Measurements from ENCODE around the gene CHN2.

Gene CHN2

GRCh38 chr7:29304756-29305155 lies 110.2 kb downstream of the CHN2 start:
- DNase-seq (ENCODE audit: low read depth), result no peak
- TF ChIP-seq, protein P1, sequence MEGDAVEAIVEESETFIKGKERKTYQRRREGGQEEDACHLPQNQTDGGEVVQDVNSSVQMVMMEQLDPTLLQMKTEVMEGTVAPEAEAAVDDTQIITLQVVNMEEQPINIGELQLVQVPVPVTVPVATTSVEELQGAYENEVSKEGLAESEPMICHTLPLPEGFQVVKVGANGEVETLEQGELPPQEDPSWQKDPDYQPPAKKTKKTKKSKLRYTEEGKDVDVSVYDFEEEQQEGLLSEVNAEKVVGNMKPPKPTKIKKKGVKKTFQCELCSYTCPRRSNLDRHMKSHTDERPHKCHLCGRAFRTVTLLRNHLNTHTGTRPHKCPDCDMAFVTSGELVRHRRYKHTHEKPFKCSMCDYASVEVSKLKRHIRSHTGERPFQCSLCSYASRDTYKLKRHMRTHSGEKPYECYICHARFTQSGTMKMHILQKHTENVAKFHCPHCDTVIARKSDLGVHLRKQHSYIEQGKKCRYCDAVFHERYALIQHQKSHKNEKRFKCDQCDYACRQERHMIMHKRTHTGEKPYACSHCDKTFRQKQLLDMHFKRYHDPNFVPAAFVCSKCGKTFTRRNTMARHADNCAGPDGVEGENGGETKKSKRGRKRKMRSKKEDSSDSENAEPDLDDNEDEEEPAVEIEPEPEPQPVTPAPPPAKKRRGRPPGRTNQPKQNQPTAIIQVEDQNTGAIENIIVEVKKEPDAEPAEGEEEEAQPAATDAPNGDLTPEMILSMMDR (IDR thresholded peaks at IDR 0.05; ENCODE audit: control insufficient read depth, insufficient read depth, low read depth, low read length, missing control alignments), result no peak
- no peak overlapping the region for H3K4me3 ChIP-seq (ENCODE audit: control insufficient read depth, low read depth, low read length)

GRCh38 chr7:29306319-29306991 lies 111.9 kb downstream of the CHN2 start:
- no peak for DNase-seq (ENCODE audit: low read depth)
- TF ChIP-seq, protein P1 (IDR thresholded peaks at IDR 0.05; ENCODE audit: control insufficient read depth, insufficient read depth, low read depth, low read length, missing control alignments), result no peak
- no peak overlapping the region for H3K4me3 ChIP-seq (ENCODE audit: control insufficient read depth, low read depth, low read length)

DNA sequence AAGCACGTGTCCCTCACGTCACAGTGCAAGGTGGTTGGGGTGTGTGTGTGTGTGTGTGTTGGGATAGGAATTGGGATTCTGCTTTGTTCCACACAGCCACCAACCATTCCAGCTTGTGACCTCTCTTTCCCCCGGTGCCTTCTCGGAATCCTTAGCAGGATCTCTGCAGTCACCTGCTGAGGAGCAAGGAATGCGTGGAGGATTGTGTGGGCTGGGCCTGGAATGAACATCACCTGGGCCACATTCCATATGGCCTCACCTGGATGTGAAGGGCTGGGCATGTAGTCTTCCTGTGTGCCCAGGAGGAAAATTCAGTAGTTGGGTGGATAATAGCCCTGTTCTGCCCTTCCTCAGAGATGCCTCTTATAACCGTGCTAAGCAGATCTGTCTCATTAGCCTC lies 113.8 kb downstream of the CHN2 start:
- TF ChIP-seq, protein P1 (IDR thresholded peaks at IDR 0.05; ENCODE audit: control insufficient read depth, insufficient read depth, low read depth, low read length, missing control alignments), result no peak
- DNase-seq (ENCODE audit: low read depth), result no peak
- no peak overlapping the region for H3K4me3 ChIP-seq (ENCODE audit: control insufficient read depth, low read depth, low read length)

DNA sequence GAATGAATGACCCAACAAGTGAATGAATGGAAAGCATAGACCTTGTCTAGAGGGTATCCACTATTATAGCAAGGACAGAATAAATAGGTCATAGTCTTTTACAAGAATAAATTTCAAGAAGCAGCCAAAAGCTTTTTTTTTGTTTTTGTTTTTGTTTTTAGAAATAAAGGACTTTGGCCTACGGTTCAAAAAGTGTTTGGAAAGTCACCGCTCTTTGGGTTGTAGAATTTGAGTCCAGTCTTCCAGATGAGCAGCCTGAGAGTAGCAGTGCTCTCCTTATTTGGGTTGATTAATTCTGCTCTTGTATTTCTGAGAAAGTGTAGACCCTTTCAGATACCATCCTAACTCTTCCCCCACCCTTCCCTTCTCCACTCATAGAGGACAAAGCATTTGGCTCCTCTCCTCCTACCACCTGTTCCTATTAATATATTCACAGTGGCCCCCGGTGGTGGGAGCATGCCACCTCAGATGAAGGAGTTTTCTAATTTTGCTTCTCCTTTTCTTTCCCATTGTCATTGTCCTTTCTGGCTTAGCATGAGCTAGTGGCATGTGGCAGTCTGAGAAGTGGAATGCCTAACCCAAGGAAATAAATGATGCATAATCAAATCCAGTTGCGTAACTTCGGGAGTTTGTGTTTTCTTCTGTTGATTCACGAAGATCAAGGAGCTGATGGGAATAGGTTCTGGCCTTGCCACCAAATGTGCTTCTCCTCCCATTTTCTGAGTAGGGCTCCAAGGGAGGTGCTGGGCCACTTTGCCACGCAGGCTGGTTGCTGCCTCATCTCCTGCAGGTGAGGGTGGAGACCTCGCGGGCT lies 114.7 kb downstream of the CHN2 start:
- no peak for DNase-seq (ENCODE audit: low read depth)
- H3K4me3 ChIP-seq (ENCODE audit: control insufficient read depth, low read depth, low read length), result no peak overlapping the region
- TF ChIP-seq, protein P1 (IDR thresholded peaks at IDR 0.05; ENCODE audit: control insufficient read depth, insufficient read depth, low read depth, low read length, missing control alignments), result no peak

DNA sequence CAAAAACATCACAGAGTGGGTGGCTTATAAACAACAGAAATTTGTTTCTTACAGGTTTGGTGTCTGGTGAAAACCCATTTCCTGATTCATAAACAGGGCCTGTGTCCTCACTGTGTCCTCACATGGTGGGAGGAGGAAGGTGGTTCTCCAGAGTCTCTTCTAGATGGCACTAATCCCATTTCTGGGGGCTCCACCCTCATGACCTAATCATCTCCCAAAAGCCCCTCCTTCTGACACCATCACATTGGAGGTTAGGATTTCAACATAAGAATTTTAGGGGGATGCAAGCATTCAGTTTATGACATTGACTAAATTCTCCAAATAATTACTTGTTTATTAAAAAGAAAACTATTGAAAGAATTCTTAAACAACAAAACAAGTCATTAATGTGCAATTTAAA lies 116.0 kb downstream of the CHN2 start:
- no peak for DNase-seq (ENCODE audit: low read depth)
- TF ChIP-seq, protein P1 (IDR thresholded peaks at IDR 0.05; ENCODE audit: control insufficient read depth, insufficient read depth, low read depth, low read length, missing control alignments), result no peak
- H3K4me3 ChIP-seq (ENCODE audit: control insufficient read depth, low read depth, low read length), result no peak overlapping the region

DNA sequence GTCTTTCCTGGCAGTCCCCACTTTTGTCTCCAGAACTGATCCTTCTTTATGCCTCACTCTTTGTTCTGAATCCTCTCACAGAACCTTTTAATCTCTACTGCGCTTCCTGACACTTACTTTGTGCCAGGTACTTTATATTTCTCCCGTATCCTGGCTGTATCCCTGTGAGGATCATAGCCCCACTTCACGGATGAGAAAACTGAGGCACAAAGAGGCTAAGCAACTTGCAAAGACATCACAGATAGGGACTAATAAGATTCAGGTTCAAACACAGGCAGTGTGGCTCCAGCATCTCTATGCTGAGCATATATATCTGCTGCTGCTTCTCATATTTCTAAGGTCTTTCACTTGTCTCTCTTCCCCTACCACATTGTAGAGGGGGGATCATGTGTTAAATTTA lies 116.7 kb downstream of the CHN2 start:
- no peak overlapping the region for H3K4me3 ChIP-seq (ENCODE audit: control insufficient read depth, low read depth, low read length)
- no peak for DNase-seq (ENCODE audit: low read depth)
- TF ChIP-seq, protein P1 (IDR thresholded peaks at IDR 0.05; ENCODE audit: control insufficient read depth, insufficient read depth, low read depth, low read length, missing control alignments), result no peak
